ENCODE measurements around the gene YTHDF1.

Gene YTHDF1

DNA sequence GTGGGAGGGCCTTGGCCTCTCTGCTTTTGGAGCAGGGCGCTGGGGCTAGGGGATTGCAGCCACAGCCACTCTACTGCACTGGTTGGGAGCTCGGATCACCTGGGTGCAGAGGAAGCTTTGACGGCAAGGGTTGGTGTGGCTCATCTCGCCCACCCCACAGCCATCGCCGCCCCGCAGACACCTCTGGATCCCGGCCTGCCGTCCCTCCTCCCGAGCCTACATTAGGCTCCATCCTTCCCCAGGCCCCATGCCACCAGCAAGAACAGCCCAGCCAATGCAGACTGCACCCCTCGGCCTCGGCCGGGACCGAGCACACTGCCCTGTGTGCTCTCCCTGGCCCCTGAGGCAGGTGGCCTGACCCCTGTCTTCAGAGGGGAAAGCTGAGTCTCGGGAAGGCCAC, 44.6 kb upstream of the YTHDF1 start:
- FAIRE-seq (no peak), DNase-seq (ENCODE audit: insufficient read length, low spot score) (no peak)
- TF ChIP-seq, protein P1, sequence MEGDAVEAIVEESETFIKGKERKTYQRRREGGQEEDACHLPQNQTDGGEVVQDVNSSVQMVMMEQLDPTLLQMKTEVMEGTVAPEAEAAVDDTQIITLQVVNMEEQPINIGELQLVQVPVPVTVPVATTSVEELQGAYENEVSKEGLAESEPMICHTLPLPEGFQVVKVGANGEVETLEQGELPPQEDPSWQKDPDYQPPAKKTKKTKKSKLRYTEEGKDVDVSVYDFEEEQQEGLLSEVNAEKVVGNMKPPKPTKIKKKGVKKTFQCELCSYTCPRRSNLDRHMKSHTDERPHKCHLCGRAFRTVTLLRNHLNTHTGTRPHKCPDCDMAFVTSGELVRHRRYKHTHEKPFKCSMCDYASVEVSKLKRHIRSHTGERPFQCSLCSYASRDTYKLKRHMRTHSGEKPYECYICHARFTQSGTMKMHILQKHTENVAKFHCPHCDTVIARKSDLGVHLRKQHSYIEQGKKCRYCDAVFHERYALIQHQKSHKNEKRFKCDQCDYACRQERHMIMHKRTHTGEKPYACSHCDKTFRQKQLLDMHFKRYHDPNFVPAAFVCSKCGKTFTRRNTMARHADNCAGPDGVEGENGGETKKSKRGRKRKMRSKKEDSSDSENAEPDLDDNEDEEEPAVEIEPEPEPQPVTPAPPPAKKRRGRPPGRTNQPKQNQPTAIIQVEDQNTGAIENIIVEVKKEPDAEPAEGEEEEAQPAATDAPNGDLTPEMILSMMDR (IDR thresholded peaks at IDR 0.05; ENCODE audit: insufficient read depth, missing control alignments) = no peak

DNA sequence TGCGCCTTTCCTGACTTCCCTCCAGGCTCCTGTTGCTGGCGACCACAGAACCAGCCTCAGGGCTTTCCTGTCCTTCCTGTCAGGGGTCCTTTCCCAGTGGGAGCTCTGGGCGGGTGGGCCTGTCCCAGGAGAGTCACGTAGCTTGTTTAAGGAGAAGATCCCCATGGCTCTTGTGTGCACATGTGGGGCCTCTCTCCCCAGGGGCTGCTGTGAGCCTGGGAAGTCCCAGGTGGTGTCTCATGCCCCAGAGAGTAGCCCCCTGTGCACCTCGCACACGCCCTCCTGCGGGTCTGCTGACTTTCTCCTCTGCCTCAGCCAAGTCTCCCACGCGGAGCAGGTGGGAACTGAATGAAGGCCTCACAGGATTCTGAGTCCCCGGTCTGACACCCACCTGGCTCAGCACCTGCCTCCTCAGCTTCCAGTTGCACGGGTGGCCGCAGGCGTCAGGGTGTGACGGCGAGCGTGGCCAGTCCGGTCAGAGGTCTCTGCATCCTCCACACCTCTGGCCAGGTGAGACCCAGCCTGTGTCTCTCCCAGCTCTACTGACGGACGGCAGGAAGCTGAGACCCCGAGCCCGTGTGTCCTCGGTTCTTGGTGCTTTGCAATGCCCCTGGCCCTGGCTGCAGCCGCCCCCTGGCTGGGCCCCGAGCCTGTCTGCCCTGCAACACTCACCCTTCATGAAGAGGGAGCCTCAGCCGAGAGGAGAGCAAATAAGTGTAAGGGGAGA, 44.0 kb upstream of the YTHDF1 start:
- TF ChIP-seq, protein P1 (IDR thresholded peaks at IDR 0.05; ENCODE audit: insufficient read depth, missing control alignments) = no peak
- DNase-seq (ENCODE audit: insufficient read length, low spot score) (no peak), FAIRE-seq (no peak)

DNA sequence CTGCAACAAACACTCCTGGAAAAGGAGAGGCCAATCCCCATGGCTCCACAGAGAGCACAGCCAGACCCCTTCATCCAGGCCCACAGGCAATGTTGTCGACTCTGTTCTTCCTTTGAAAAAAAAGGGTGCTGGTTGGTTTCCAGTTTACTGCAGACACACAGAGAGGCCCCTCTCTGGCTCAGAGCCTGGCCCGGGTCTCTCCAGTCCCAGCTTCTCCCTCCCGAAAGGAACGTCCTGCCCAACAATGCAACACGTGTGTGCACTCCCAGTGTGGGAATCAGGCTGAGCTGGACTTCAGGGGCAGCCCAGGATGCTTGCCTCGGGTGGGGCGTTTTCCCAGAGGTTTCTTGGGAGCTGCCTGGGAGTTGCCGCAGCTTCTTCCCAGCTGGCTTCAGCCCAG, 42.9 kb upstream of the YTHDF1 start:
- TF ChIP-seq, protein P1 (IDR thresholded peaks at IDR 0.05; ENCODE audit: insufficient read depth, missing control alignments) = no peak
- no peak for DNase-seq (ENCODE audit: insufficient read length, low spot score)
- FAIRE-seq = no peak

GRCh38 chr20:63257629-63258028, 41.7 kb upstream of the YTHDF1 start:
- no peak for FAIRE-seq
- TF ChIP-seq, protein P1 (IDR thresholded peaks at IDR 0.05; ENCODE audit: insufficient read depth, missing control alignments) = no peak
- DNase-seq (ENCODE audit: insufficient read length, low spot score) = no peak

DNA sequence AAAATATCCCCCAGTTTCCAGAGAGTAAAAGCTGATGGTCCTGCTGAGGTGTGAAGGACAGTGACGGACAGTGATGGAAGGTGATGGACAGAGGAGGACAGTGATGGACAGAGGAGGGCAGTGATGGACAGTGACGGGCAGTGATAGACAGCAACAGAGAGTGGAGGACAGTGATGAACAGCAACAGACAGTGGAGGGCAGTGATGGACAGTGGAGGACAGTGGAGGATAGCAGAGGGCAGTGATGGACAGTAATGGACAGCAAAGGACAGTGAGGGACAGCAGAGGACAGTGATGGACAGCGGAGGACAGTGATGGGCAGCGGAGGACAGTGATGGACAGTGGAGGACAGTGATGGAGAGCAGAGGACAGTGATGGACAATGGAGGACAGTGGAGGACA, 41.0 kb upstream of the YTHDF1 start:
- no peak for FAIRE-seq
- TF ChIP-seq, protein P1 (IDR thresholded peaks at IDR 0.05; ENCODE audit: insufficient read depth, missing control alignments) = no peak
- no peak for DNase-seq (ENCODE audit: insufficient read length, low spot score)

DNA sequence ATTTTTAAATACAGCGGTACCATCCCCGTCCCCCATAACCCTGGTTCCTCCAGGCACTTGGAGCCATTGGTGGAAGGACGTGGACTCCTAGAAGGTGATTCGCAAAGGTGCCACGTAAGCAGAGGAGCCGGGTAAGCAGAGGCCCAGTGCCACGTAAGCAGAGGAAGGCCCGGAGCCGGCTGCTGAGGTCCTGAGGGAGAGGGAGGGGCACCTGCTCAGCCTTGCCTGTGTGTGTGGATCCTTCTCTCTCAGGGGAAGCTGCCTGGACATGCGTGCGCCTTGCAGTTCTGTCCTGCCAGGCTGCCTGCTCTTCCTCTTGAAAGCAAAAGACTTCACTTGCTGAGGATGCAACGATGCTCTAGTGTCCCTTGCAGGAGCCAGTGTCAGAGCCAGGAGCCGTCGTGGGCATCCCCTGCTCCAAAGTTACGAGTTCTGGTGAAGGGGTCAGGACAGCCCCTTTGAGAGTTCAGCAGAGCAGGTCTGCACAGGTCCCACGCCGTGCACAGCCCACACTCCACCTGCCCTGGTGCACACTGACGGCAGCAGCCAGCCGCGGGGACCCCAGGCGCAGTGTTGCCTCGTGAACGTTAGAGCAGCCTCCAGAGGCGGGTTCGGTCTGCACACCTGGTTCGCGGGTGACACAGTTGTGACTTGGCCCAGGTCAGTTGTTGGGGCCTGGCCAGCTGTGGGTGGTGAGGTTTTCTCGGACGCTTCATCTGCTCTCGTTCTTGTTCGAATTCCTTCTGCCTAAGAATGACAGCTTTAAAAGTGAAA, 40.2 kb upstream of the YTHDF1 start:
- DNase-seq (ENCODE audit: insufficient read length, low spot score) = no peak
- TF ChIP-seq, protein P1 (IDR thresholded peaks at IDR 0.05; ENCODE audit: insufficient read depth, missing control alignments) = no peak
- FAIRE-seq = no peak

Data from D721Med (cell line).